SU-DHL-6 (cell line): ENCODE data around the gene KIAA0825.

Experiments
- CTCF ChIP-seq: fragments of 200-600 bp; sonication (generic); IDR thresholded peaks from one replicate; pipeline ENCODE4 v1.5.1; 2017; ENCODE audit warnings: antibody characterized with exemption, mild to moderate bottlenecking, low read length, moderate library complexity; ENCODE audit not compliant: insufficient read depth, poor library complexity, severe bottlenecking
- EZH2phosphoT487 ChIP-seq: fragments of 200-600 bp; sonication (generic), shearing (Covaris generic); conservative IDR thresholded peaks from 2 replicates; pipeline ENCODE4 v1.6.1; 2018; ENCODE audit warnings: mild to moderate bottlenecking, antibody characterized with exemption, low read length, moderate library complexity, mixed read lengths

GRCh38 chr5:94618029-94618492, 343 bp downstream of the KIAA0825 start:
- TF ChIP-seq CTCF: no peak
- TF ChIP-seq EZH2phosphoT487: no peak
